Endothelial cell of umbilical vein (primary cell): Measurements from ENCODE around the gene CFLAR. TPM values are rescaled to one million over a fixed set of nuclear protein-coding genes. Genes with fewer than 3 reads are reported as not detected.
A peak's percentile ranks its signal among the peaks of the same experiment; 100 is the strongest.
"Not testable (repeated sequence)": the region's sequence is repeated elsewhere in the genome, so short reads cannot be mapped to it uniquely, and the experiment has no call there.

ENCODE experiments used
- BruUV-seq: library from RNA; stranded (reverse); fragments of 400-500 nt; replicated peaks from 2 replicates; lab custom pipeline; 2021; lab: Mats Ljungman, UMichigan
- CTCF ChIA-PET: fragments of 300-600, 350-600 bp; sonication (Branson Sonifier 250); formaldehyde crosslinking; loops from one replicate; lab custom pipeline; 2021; ENCODE audit warnings: antibody characterized with exemption, inconsistent platforms; lab: Charles Lee
- POLR2A ChIA-PET: fragments of 300-600, 350-600 bp; sonication (Branson Sonifier 250); formaldehyde crosslinking; loops from one replicate; lab custom pipeline; 2021; ENCODE audit warnings: antibody characterized with exemption, inconsistent platforms; lab: Charles Lee
- DNase-seq: peaks from one replicate; pipeline ENCODE4 v3.0.0-alpha.2; 2011; ENCODE audit warnings: low read depth, low spot score
- FAIRE-seq: peaks from 2 replicates; lab custom pipeline; 2011; peaks lifted over from hg19 to GRCh38; lab: Jason Lieb, UNC
- H2AFZ ChIP-seq: 2 replicates; pipeline ENCODE4 v1.6.0; 2012; ENCODE audit warnings: low read depth, low read length, control low read depth, inconsistent platforms
- H3K27ac ChIP-seq: 2 replicates; pipeline ENCODE4 v1.5.1; 2011; ENCODE audit warnings: low read depth, mild to moderate bottlenecking, control low read depth, low read length, moderate library complexity; ENCODE audit not compliant: insufficient read depth
- H3K27me3 ChIP-seq, 2 experiments: 2 replicates each; pipeline versions ENCODE4 v1.6.0 to v1.6.1; 2011; ENCODE audit warnings: low read length in 2 of 2, mixed read lengths in 1 of 2; ENCODE audit not compliant: control insufficient read depth in 2 of 2, insufficient read depth in 2 of 2
- H3K36me3 ChIP-seq, 2 experiments: 2 replicates in 1 of 2; 3 replicates in 1 of 2; pipeline ENCODE4 v1.5.1; 2011; ENCODE audit warnings: low read length in 2 of 2, mild to moderate bottlenecking in 1 of 2, moderate library complexity in 1 of 2; ENCODE audit not compliant: control insufficient read depth in 2 of 2, insufficient read depth in 2 of 2; ENCODE audit errors: extremely low read depth in 1 of 2
- H3K4me1 ChIP-seq: 3 replicates; pipeline ENCODE4 v1.5.1; 2011; ENCODE audit warnings: mild to moderate bottlenecking, low read length; ENCODE audit not compliant: control insufficient read depth, insufficient read depth; ENCODE audit errors: extremely low read depth
- H3K4me2 ChIP-seq: 2 replicates; pipeline ENCODE4 v1.6.1; 2011; ENCODE audit warnings: low read length, control low read depth, mixed read lengths; ENCODE audit not compliant: insufficient read depth
- H3K4me3 ChIP-seq, 3 experiments: fragments of 200-600 bp in 1 of 3; sonication (generic), shearing (Covaris generic) in 1 of 3; replicated peaks in 1 of 3; 2 replicates each; pipeline ENCODE4 v1.5.1; 2011 to 2016; ENCODE audit warnings: control low read depth in 3 of 3, low read length in 3 of 3, mild to moderate bottlenecking in 2 of 3, inconsistent platforms in 1 of 3, low read depth in 1 of 3, moderate library complexity in 1 of 3; ENCODE audit not compliant: insufficient read depth in 1 of 3
- H3K79me2 ChIP-seq: 2 replicates; pipeline ENCODE4 v1.6.0; 2012; ENCODE audit warnings: low read length, inconsistent platforms; ENCODE audit not compliant: control insufficient read depth, insufficient read depth
- H3K9ac ChIP-seq: replicated peaks from 2 replicates; pipeline ENCODE3; 2011; ENCODE audit warnings: low read length, control low read depth; ENCODE audit not compliant: insufficient read depth; ENCODE audit errors: extremely low read depth
- H3K9me1 ChIP-seq: replicated peaks from 3 replicates; pipeline ENCODE4 v1.6.0; 2011; ENCODE audit warnings: mild to moderate bottlenecking, low read length; ENCODE audit not compliant: control insufficient read depth, insufficient read depth; ENCODE audit errors: extremely low read depth
- H3K9me3 ChIP-seq: replicated peaks from 2 replicates; pipeline ENCODE4 v1.5.1; 2012; ENCODE audit warnings: low read length, inconsistent platforms; ENCODE audit not compliant: control insufficient read depth, insufficient read depth
- H4K20me1 ChIP-seq: replicated peaks from 2 replicates; pipeline ENCODE3; 2011; ENCODE audit warnings: mild to moderate bottlenecking, low read length; ENCODE audit not compliant: control insufficient read depth, insufficient read depth; ENCODE audit errors: extremely low read depth
- FOS ChIP-seq: IDR thresholded peaks from 2 replicates; pipeline ENCODE4 v1.6.1; 2011; ENCODE audit warnings: mild to moderate bottlenecking, low read length, moderate library complexity, borderline replicate concordance; ENCODE audit not compliant: insufficient read depth
- GATA2 ChIP-seq: IDR thresholded peaks from 2 replicates; pipeline ENCODE4 v1.7.0; 2011; ENCODE audit warnings: low read depth, mild to moderate bottlenecking, moderate library complexity, mixed read lengths, low read length; ENCODE audit not compliant: insufficient read length, insufficient read depth
- JUN ChIP-seq: IDR thresholded peaks from 2 replicates; pipeline ENCODE4 v1.6.1; 2011; ENCODE audit warnings: borderline replicate concordance, low read depth; ENCODE audit not compliant: insufficient read length, insufficient read depth
- dilution Hi-C: fragments of 300-500 bp; cut with MboI; formaldehyde crosslinking; loops from one replicate; pipeline ENCODE4 v1.15.0; 2019; ENCODE audit warnings: low sequenced_read_pairs; ENCODE audit not compliant: extremely low pct_ligation_motif_present
- intact Hi-C: fragments of 100-400 bp; cut with micrococcal nuclease; formaldehyde crosslinking; loops from one replicate; pipeline ENCODE4 v1.10.0; 2022
- polyA plus RNA-seq, 4 experiments: library from polyadenylated mRNA; depleted of rRNA in 3 of 4; stranded (reverse) in 3 of 4; unstranded in 1 of 4; fragments of >200 nt; gene quantifications; 2 replicates each; pipeline versions ENCODE4 v1.2.1 to v1.2.3, GENCODE V29; 2011 to 2012; ENCODE audit warnings: missing spikeins in 1 of 4
- total RNA-seq: library from RNA; stranded (reverse); gene quantifications from 2 replicates; pipeline ENCODE4 v1.2.3, GENCODE V29; 2021

The CFLAR gene
- total and polyA plus RNA-seq, 2 donors (not counting 3 experiments of a cell fraction or from before 2014, with no cell fraction given) = 104 to 260 TPM

DNA sequence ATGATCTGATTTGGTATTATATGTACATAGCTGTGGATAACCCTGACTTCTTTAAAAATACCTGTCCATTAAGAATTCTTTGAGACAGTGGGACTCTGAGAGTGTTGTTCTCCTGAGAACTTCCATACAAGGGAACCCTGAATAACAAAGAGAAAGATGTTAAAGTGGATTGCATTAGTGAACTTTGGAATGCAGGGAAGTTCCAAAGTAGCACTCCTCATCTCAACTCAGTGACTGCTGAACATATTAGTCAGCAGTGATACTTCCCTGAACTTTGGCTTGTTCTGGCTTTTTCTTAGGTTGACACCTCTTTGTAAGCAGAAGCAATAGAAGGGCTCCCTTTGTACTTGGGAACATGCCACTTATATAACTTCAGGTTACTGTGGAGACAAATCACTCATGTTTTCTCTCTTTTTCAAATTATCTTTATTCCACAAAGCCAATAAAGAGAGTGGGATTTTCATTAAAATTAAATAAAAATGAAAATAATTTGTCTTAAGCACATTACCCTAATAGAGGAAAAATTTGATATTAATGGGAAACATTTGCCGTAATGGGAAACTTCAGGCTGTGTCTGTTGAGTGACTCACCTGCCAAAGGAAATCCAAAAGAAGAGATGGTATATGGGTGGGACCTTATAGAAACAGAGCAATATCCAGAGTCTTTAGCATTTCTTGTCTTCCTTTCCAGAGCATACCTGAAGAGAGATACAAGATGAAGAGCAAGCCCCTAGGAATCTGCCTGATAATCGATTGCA, 33.3 kb downstream of the CFLAR start:
- Histone ChIP-seq H3K4me3 (no peak overlapping the region), H4K20me1 (no peaks in the 10 kb centered on the region), H3K9ac (peak overlapping the region; percentile 61), H3K36me3 (peaks cover 13 to 24% of the 10 kb centered on the region in 2 experiments), H2AFZ (no peak overlapping the region), H3K27me3 (no peaks in the 10 kb centered on the region), H3K9me3 (no peaks in the 10 kb centered on the region), H3K79me2 (peaks cover 23% of the 10 kb centered on the region), H3K4me2 (peak overlapping the region; percentile 27), H3K9me1 (no peaks in the 10 kb centered on the region), H3K4me1 (peaks cover 49% of the 10 kb centered on the region), H3K27ac (peak overlapping the region; percentile 77)
- DNase-seq = peak; percentile 76
- FAIRE-seq = peak; percentile 81
- TF ChIP-seq JUN (peak; percentile 14), GATA2 (no peak), FOS (peak; percentile 53)
- dilution Hi-C loops = no loop called here
- ChIA-PET POLR2A (interaction anchor here (0.8 to 0.9 kb wide), 2 partner anchors 9 to 33 kb away, joined by 5 read pairs; no protein-coding TSS in a partner anchor), CTCF (interaction anchor here (0.8 to 5.5 kb wide), 8 partner anchors 9 to 244 kb away, joined by 3 to 50 read pairs (median 6); partner anchors contain the start of gene CFLAR)
- no TSS peak for BruUV-seq
- intact Hi-C loops = no loop called here

DNA sequence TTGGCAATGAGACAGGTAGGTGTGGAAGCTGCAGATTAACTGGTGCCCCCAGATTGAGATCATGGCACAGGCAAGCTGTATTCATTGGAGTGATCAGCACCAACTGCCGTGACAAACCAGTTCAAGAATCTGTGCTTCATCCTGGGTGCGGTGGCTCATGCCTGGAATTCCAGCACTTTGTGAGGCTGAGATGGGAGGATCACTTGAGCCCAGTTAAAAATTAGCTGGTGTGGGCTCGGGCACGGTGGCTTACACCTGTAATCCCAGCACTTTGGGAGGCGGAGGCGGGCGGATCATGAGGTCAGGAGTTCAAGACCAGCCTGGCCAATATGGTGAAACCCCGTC, 33.8 kb downstream of the CFLAR start:
- H3K9me3 ChIP-seq, POLR2A ChIA-PET, intact Hi-C loops, H3K27me3 ChIP-seq, H2AFZ ChIP-seq, H4K20me1 ChIP-seq, DNase-seq, dilution Hi-C loops, H3K4me3 ChIP-seq, FAIRE-seq, BruUV-seq, H3K9me1 ChIP-seq: not testable (repeated sequence)
- Histone ChIP-seq H3K36me3 (peaks cover 14 to 28% of the 10 kb centered on the region in 2 experiments), H3K4me2 (peak overlapping the region; percentile 27), H3K4me1 (peaks cover 49% of the 10 kb centered on the region), H3K9ac (peak overlapping the region; percentile 16), H3K79me2 (peaks cover 28% of the 10 kb centered on the region), H3K27ac (peak overlapping the region; percentile 77)
- CTCF ChIA-PET = interaction anchor here (1.1 to 1.9 kb wide), 2 partner anchors 32 to 244 kb away, joined by 3 to 9 read pairs; no protein-coding TSS in a partner anchor
